DMS53 (cell line): ENCODE data around the gene GADD45B.
A peak's percentile ranks its signal among the peaks of the same experiment; 100 is the strongest.
"Not testable (repeated sequence)": the region's sequence is repeated elsewhere in the genome, so short reads cannot be mapped to it uniquely, and the experiment has no call there.

ENCODE experiments used
- DNase-seq: peaks from one replicate; lab custom pipeline; 2025; lab: John Stamatoyannopoulos, UW

Gene GADD45B

DNA sequence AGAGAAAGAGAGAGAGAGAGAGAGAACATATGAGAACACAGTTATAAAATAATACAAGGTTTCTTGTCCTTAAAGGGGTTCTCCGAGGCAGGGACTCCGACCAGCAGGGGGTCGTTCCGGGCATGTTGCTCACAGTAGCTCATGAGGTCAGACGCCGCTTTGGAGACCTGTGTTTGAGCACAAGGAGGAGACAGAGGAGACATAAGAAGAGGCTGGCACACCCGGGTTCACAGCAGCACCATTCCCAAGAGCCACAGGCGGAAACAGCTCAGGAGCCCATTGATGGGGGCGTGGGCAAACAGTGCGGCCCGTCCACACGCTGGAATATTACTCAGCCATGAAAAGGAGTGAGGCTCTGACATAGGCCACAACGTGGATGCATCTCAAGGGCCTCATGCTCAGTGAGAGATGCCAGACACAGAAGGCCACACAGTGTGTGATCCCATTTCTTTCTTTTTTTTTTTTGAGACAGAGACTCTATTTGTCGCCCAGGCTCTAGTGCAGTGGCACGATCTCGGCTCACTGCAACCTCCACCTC is 39.1 kb downstream of the GADD45B start:
- DNase-seq = no peak

DNA sequence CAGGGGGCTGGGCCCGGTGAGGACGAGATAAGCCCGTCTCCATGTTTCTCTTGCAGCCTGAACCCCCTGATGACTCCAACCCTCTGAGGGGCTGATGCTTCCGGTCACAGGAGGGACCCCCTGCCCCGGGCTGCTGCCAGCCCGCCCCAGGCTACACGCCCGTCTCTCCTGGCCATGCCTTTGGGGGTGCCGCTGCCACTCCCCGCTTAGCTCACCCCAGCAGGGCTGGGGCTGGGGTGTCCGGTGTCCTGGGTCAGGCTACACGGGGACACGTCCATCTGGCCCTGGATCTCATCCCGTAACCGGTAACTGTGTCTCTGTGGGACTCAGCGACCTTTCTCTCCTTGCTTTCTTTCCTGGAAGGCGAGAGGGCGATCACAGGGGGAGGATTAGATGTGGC is 40.8 kb downstream of the GADD45B start:
- no peak for DNase-seq

- no peak for DNase-seq
These were observed 42.1 kb downstream of the GADD45B start for GRCh38 chr19:2517881-2518601.

DNA sequence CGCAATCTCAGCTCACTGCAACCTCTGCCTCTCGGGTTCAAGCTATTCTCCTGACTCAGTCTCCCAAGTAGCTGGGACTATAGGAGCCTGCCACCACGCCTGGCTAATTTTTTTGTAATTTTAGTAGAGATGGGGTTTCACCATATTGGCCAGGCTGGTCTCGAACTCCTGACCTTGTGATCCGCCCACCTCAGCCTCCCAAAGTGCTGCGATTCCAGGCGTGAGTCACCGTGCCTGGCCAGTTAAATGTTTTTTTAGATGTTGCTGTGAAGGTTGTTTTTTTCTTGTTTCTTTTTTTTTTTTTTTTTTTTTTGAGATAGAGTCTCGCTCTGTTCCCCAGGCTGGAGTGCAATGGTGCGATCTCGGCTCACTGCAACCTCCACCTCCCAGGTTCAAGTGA is 42.9 kb downstream of the GADD45B start:
- DNase-seq = not testable (repeated sequence)

- DNase-seq = no peak
These were observed 43.6 kb downstream of the GADD45B start for GRCh38 chr19:2519482-2519881.

DNA sequence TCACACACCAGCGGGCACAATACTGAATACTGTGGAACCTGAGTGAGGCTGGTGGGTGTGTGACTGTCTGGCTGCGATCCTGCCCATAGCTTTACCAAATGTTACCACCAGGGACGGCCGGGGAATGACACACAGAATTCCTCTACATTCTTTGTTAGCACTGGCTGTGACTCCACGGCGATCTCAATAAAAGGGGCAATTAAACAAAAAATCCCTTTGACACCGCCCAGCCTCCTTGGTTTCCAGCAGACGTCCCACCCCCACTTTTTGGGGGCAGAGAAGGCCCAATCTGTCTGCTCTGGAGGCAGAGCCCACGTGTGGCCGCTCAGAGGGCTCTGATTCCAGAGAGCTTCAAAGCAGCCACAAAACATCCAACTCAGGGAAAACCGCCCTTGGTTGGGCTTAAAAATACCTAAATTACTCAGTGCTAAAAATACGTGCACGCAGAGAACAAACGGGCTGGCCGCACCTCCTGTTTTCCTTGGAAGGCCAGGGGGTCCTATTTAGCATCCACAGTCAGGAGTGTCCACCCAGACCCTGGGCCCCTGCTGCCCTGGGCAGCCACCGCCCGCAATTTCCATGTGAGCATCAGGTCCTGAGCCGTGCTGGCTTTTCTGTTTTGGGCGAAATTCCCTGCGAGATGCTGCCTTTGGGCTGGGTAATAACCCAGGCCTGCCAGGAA is 47.8 kb downstream of the GADD45B start:
- no peak for DNase-seq

DNA sequence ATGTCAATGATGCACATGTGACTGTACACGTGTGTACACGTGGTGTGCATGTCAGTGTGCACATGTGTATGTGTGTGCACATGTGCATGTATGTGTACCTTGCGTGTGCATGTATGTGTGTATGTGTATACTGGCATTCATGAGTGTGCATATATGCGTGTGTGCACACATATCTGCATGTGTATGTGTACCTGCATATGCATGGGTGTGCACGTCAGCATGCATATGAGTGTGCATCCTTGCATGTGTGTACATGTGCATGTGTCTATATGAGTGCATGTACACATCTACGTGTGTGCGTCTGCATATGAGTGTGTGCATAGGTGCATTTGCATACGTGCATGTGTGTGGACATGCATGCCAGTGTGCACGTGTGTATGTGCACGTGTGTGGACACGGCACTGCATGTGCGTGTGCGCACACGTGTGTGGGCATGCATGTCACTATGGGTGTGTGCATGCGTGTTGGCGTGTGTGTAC is 48.5 kb downstream of the GADD45B start:
- DNase-seq = no peak

DNA sequence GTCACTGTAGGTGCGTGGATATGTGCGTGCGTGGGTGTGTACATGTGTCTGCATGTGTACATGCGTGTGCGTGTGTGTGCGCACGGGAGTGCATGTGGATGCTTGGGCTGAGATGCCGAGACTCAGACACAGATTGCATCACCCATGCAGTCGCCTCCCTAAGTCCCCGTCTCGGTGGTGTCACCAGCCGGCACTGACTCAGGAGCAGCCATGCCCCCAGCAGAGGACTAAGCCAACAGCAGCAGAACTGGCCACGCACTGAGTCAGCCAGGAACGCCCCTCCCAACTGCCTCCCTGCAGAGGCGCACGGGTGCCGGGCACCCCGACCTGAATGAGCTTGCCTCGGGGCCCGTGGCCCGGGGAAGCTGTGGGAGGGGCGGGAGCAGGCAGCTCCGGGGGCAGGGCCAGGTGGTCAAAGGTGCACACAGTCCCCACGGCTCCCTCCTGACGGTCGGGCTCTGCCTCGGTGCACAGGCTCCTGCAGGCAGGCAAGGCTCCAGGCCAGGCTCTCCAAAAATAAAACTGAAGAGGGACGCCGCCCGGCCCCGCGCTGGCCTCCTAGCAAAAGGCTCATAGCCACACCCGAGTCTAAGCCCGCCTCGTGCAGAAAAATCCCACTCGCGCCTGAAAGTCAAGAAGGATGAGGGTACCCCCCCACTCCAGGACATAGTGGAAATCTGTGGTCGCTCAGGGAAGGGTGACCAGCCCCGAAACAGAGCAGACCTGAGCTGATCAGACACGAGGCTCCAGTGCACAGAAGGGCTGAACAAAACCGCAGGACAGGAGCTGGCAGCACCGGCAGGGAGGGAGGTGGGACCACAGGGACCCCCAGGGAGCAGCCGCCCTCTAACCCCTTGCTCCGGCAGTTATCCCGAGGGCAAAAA is 49.2 kb downstream of the GADD45B start:
- peak; percentile 60 for DNase-seq

DNA sequence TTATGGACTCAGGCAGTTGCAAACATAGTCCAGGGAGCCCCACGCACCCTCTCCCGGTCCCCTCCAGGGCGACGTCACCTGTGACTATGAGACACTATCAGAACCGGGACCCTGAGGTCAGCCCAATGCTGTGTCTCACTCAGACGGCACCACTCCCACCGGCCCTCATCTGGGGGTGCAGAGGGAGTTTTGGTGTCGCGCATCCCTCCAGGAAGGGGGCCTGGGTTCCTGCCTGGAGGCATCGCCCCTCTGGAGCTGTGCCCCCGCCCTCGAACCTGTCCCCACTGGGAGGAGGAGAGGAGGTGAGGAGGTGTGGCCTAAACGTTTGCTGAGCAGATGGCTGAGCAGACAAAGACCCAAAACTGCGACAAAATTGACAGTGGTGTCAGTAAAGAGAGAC is 51.2 kb downstream of the GADD45B start:
- no peak for DNase-seq

DNA sequence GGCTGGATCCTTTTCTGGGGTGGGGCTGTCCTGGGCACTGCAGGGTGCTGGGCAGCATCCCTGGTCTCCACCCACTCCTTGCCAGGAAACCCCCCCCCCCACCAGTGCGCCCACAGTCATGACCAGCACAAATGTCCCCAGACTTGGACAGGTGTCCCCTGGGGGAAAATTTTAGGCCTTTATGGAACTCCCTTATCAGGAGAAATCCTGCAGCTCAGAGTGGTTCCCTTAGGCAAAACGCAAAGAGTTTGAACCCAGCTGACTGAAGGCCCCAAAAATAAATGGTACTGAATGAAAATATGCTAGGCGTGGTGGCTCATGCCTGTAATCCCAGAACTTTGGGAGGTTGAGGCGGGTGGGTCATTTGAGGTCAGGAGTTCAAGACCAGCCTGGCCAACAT is 51.8 kb downstream of the GADD45B start:
- DNase-seq = no peak
